Sigmoid colon (tissue), 4 donors: Measurements from ENCODE around the gene ACTN1.

Source experiments
- CTCF ChIP-seq, 4 experiments: fragments of 450-650 bp in 3 of 4; fragments of 200-600 bp in 1 of 4; IDR thresholded peaks; one replicate each; pipeline ENCODE4 v1.5.1; 2016 to 2019; ENCODE audit warnings: antibody characterized with exemption in 4 of 4, mild to moderate bottlenecking in 3 of 4, moderate library complexity in 2 of 4
- POLR2AphosphoS5 ChIP-seq, 4 donors: sonication (generic); formaldehyde crosslinking; IDR thresholded peaks; one replicate each; pipeline ENCODE4 v1.6.1; 2017; ENCODE audit warnings: antibody characterized with exemption in 4 of 4

- TF ChIP-seq CTCF (IDR thresholded peaks at IDR 0.05) (no peak), POLR2AphosphoS5 (IDR thresholded peaks at IDR 0.05) (peak; percentile 3 to 56 (median 44))
Measured at GRCh38 chr14:68955164-68955850, 23.8 kb downstream of the ACTN1 start.
